Neuron (in vitro differentiated cells): Measurements from ENCODE around the gene CACNB2.
"Not testable (repeated sequence)": the region's sequence is repeated elsewhere in the genome, so short reads cannot be mapped to it uniquely, and the experiment has no call there.

Experiments
- H2AFZ ChIP-seq: one replicate; pipeline ENCODE4 v1.6.1; 2013; ENCODE audit warnings: low read depth, mild to moderate bottlenecking, inconsistent platforms, low read length, moderate library complexity
- H3K27me3 ChIP-seq: one replicate; pipeline ENCODE4 v1.6.1; 2013; ENCODE audit warnings: low read length; ENCODE audit not compliant: insufficient read depth
- H3K36me3 ChIP-seq: one replicate; pipeline ENCODE4 v1.6.1; 2013; ENCODE audit warnings: low read length; ENCODE audit not compliant: insufficient read depth
- H3K4me1 ChIP-seq: one replicate; pipeline ENCODE4 v1.6.1; 2013; ENCODE audit warnings: low read length; ENCODE audit not compliant: insufficient read depth
- H3K4me3 ChIP-seq: 2 replicates; pipeline ENCODE4 v1.5.1; 2013; ENCODE audit warnings: mild to moderate bottlenecking, low read length, moderate library complexity
- H3K9me3 ChIP-seq: one replicate; pipeline ENCODE4 v1.6.1; 2013; ENCODE audit warnings: low read length

The CACNB2 gene

GRCh38 chr10:18155321-18155720 lies 15.1 kb downstream of the CACNB2 start:
- H3K4me3 ChIP-seq: no peak overlapping the region
- H3K36me3 ChIP-seq: no peaks in the 10 kb centered on the region
- no peaks in the 10 kb centered on the region for H3K27me3 ChIP-seq
- H3K9me3 ChIP-seq: no peaks in the 10 kb centered on the region
- no peaks in the 10 kb centered on the region for H3K4me1 ChIP-seq
- no peak overlapping the region for H2AFZ ChIP-seq

DNA sequence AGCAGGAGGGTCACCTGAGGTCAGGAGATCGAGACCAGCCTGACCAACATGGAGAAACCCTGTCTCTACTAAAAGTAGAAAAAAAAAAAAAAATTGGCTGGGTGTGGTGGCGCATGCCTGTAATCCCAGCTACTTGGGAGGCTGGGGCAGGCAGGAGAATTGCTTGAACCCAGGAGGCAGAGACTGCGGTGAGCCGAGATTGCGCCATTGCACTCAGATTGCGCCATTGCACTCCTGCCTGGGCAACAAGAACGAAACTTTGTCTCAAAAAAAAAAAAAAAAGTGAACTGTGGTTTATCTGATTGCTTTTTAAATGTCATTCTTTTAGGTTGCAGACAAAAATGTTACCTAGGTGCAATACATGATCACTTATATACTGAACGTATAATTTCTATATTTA lies 16.6 kb downstream of the CACNB2 start:
- not testable (repeated sequence) for H3K36me3 ChIP-seq, H3K9me3 ChIP-seq, H2AFZ ChIP-seq, H3K27me3 ChIP-seq, H3K4me1 ChIP-seq, H3K4me3 ChIP-seq

- Histone ChIP-seq H3K4me3 (no peak overlapping the region), H2AFZ (no peak overlapping the region), H3K4me1 (no peaks in the 10 kb centered on the region), H3K27me3 (no peaks in the 10 kb centered on the region), H3K9me3 (no peaks in the 10 kb centered on the region), H3K36me3 (no peaks in the 10 kb centered on the region)
Measured at GRCh38 chr10:18157881-18158280, 17.7 kb downstream of the CACNB2 start.

- Histone ChIP-seq H3K9me3 (no peaks in the 10 kb centered on the region), H3K4me1 (no peaks in the 10 kb centered on the region), H2AFZ (no peak overlapping the region), H3K4me3 (no peak overlapping the region), H3K36me3 (no peaks in the 10 kb centered on the region), H3K27me3 (no peaks in the 10 kb centered on the region)
Measured at GRCh38 chr10:18158773-18159265, 18.6 kb downstream of the CACNB2 start.

GRCh38 chr10:18159557-18159956 lies 19.3 kb downstream of the CACNB2 start:
- Histone ChIP-seq H3K36me3 (no peaks in the 10 kb centered on the region), H3K27me3 (no peaks in the 10 kb centered on the region), H3K9me3 (no peaks in the 10 kb centered on the region), H3K4me1 (no peaks in the 10 kb centered on the region), H2AFZ (no peak overlapping the region), H3K4me3 (no peak overlapping the region)

GRCh38 chr10:18162021-18162627 lies 21.9 kb downstream of the CACNB2 start:
- Histone ChIP-seq H3K9me3 (no peaks in the 10 kb centered on the region), H3K4me1 (no peaks in the 10 kb centered on the region), H3K27me3 (no peaks in the 10 kb centered on the region), H3K4me3 (no peak overlapping the region), H2AFZ (no peak overlapping the region), H3K36me3 (no peaks in the 10 kb centered on the region)

- Histone ChIP-seq H3K4me3 (no peak overlapping the region), H3K27me3 (no peaks in the 10 kb centered on the region), H3K36me3 (no peaks in the 10 kb centered on the region), H3K4me1 (no peaks in the 10 kb centered on the region), H2AFZ (no peak overlapping the region), H3K9me3 (no peaks in the 10 kb centered on the region)
Measured at GRCh38 chr10:18164093-18164492, 23.9 kb downstream of the CACNB2 start.

- no peaks in the 10 kb centered on the region for H3K4me1 ChIP-seq
- H3K27me3 ChIP-seq: no peaks in the 10 kb centered on the region
- H3K4me3 ChIP-seq: no peak overlapping the region
- H2AFZ ChIP-seq: no peak overlapping the region
- H3K9me3 ChIP-seq: no peaks in the 10 kb centered on the region
- H3K36me3 ChIP-seq: no peaks in the 10 kb centered on the region
Measured at GRCh38 chr10:18164748-18165361, 24.6 kb downstream of the CACNB2 start.

DNA sequence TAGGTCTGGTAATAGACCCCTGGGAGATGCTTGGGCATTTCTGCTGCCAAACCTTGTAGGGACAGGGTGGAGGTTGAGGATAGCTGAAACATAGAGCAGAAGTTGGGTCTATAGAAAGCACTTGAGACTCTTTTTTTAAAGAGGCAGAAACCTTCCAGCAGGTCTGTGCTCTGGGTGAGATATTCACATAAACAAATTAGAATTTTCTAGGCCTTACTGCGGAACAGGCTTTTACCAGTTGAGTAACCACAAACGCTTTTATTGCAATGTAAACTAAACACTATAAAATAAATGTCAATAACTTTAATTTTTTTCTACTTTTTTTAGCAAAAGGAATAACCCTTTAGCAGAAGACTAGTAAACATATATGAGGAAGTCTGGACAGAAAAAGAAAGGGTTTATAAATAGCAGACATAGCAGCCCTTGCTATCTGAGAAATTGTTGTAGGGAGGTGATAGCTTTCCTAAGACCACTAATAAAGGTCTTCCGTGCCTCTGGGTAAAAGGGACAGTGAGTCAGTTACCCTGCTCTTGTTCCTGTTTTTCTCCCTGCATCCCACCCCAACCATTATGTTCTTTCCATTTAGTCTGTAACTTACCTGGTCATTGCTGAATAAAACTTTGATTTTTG lies 38.7 kb downstream of the CACNB2 start:
- Histone ChIP-seq H3K4me1 (peaks cover 17% of the 10 kb centered on the region), H2AFZ (no peak overlapping the region), H3K4me3 (no peak overlapping the region), H3K9me3 (no peaks in the 10 kb centered on the region), H3K36me3 (no peaks in the 10 kb centered on the region), H3K27me3 (no peaks in the 10 kb centered on the region)

- H3K4me1 ChIP-seq: peaks cover 17% of the 10 kb centered on the region
Measured at GRCh38 chr10:18179891-18180290, 39.7 kb downstream of the CACNB2 start.

DNA sequence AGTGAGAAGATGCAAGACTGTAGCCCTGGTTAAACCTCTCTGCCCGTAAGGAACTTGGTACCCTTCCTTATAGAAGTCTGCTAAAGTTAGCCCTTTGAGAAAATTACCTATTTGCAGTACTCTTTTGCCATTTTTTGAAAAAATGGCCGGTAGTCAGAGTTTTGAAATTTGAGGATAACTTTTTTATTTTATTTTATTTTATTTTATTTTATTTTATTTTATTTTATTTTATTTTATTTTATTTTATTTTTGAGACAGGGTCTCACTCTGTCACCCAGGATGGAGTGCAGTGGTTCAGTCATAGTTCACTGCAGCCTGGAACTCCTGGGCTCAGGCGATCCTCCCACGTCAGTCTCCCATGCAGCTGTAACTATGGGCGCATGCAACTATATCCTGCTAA lies 41.2 kb downstream of the CACNB2 start:
- not testable (repeated sequence) for H2AFZ ChIP-seq, H3K4me3 ChIP-seq, H3K27me3 ChIP-seq, H3K9me3 ChIP-seq, H3K36me3 ChIP-seq
- H3K4me1 ChIP-seq: peaks cover 17% of the 10 kb centered on the region

More at GRCh38 chr10:18179891-18180290, 39.7 kb downstream of the CACNB2 start:
- H3K36me3 ChIP-seq: no peaks in the 10 kb centered on the region
- H3K9me3 ChIP-seq: no peaks in the 10 kb centered on the region
- no peaks in the 10 kb centered on the region for H3K27me3 ChIP-seq
- no peak overlapping the region for H2AFZ ChIP-seq
- H3K4me3 ChIP-seq: no peak overlapping the region

DNA sequence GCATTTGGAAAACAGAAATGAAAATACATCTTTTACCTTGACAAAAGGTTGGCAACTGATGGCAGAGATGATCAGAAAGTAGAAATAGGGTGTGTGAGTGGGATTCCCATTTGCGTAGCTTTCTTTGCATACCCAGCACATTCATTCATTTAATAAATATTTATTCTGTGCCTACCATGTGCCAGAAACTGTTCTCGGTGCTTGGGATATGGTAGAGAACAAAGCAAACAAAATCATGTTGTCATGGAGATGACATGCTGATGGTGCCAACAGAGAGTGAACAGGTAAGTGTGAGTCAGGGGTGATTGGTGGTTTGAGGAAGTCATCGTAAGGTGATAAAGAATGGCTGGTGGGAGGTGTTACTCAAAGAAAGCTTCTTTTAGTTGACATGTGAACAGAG lies 45.4 kb downstream of the CACNB2 start:
- H2AFZ ChIP-seq: no peak overlapping the region

GRCh38 chr10:18190840-18191239 lies 50.6 kb downstream of the CACNB2 start:
- no peaks in the 10 kb centered on the region for H3K9me3 ChIP-seq
- H3K4me3 ChIP-seq: no peak overlapping the region

More for the DNA sequence above, 45.4 kb downstream of the CACNB2 start:
- no peak overlapping the region for H3K4me3 ChIP-seq
- H3K27me3 ChIP-seq: no peaks in the 10 kb centered on the region
- H3K9me3 ChIP-seq: no peaks in the 10 kb centered on the region
- H3K4me1 ChIP-seq: no peaks in the 10 kb centered on the region
- no peaks in the 10 kb centered on the region for H3K36me3 ChIP-seq

More at GRCh38 chr10:18190840-18191239, 50.6 kb downstream of the CACNB2 start:
- Histone ChIP-seq H3K27me3 (no peaks in the 10 kb centered on the region), H3K4me1 (no peaks in the 10 kb centered on the region), H2AFZ (no peak overlapping the region), H3K36me3 (no peaks in the 10 kb centered on the region)
